KOPT-K1 (cell line): ENCODE results near the gene FUT8.

Source experiments
- H3K27ac ChIP-seq: fragments of 200-600 bp; sonication (generic); 2 replicates; pipeline ENCODE4 v1.5.1; 2016; ENCODE audit warnings: antibody characterized with exemption, mild to moderate bottlenecking, low read depth, low read length; ENCODE audit not compliant: poor library complexity, severe bottlenecking
- H3K36me3 ChIP-seq: fragments of 200-600 bp; sonication (generic); 2 replicates; pipeline ENCODE4 v1.5.1; 2017; ENCODE audit warnings: antibody characterized with exemption, mild to moderate bottlenecking, low read length, moderate library complexity; ENCODE audit not compliant: insufficient read depth
- H3K9me3 ChIP-seq: fragments of 200-600 bp; sonication (generic); 2 replicates; pipeline ENCODE4 v1.5.1; 2017; ENCODE audit warnings: antibody characterized with exemption, low read length, mild to moderate bottlenecking; ENCODE audit not compliant: insufficient read depth, poor library complexity, severe bottlenecking

FUT8 gene

GRCh38 chr14:65483647-65484046 lies 71.1 kb downstream of the FUT8 start:
- H3K27ac ChIP-seq = no peak overlapping the region

DNA sequence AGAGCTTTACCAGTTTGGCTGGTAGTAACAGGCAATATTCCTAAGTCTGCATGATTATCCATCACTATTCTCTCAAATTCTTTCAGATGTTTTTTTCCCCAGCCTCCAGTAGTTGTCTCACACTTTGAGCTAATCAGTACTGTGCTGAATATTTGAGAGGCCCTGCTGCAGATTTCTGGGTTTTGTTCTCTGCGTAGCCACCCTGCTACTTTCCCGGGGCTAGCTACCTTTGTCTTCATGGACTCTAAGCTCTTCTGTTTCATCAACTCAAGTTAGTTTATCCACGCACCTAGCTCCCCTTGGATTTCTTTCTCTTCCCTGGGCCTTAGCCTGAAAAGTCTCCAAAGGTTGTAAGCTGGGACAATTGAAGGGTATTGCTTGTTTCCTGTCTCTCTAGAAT lies 73.0 kb downstream of the FUT8 start:
- peaks cover 10% of the 10 kb centered on the region; the same call in 1 of the 2 replicates for H3K36me3 ChIP-seq
- no peak overlapping the region for H3K27ac ChIP-seq
- no peaks in the 10 kb centered on the region for H3K9me3 ChIP-seq

More at GRCh38 chr14:65483647-65484046, 71.1 kb downstream of the FUT8 start:
- no peaks in the 10 kb centered on the region for H3K9me3 ChIP-seq
- H3K36me3 ChIP-seq = peaks cover 20% of the 10 kb centered on the region

GRCh38 chr14:65486863-65487262 lies 74.3 kb downstream of the FUT8 start:
- H3K27ac ChIP-seq = no peak overlapping the region
- no peaks in the 10 kb centered on the region for H3K9me3 ChIP-seq
- H3K36me3 ChIP-seq = peaks cover 17% of the 10 kb centered on the region; the same call in 1 of the 2 replicates

DNA sequence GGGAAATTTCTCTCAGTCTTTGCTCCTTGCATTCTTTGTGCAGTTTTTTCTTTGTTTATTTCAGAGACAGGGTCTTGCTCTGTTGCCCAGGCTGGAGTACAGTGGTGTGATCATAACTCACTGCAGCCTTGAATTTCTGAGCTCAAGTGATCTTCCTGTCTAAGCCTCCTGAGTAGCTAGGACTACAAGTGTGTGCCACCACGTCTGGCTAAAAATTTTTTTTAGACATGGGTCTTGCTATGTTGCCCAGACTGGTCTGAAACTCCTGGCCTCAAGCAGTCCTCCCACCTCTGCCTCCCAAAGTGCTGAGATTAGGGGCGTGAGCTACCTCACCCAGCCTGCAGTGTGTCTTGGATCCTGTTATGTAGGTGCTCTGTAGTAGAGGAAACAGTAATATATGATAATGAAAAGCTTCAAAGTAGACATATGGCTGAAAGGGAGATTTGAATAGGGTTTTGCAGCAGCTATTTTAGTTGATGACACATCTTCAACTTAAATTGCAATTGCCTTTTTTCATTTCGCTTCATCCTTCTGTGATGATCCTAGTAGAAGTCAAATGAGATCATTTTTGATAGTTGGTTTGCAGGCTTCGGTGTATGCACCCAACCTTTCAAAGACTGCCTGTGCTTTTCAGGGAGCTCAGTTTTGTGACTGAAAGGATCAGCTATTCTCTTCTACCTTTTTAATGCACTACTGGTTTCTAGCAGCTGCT lies 75.4 kb downstream of the FUT8 start:
- Histone ChIP-seq H3K9me3 (peaks cover 3% of the 10 kb centered on the region), H3K27ac (no peak overlapping the region), H3K36me3 (peaks cover 20% of the 10 kb centered on the region)

GRCh38 chr14:65491274-65491673 lies 78.7 kb downstream of the FUT8 start:
- Histone ChIP-seq H3K36me3 (peaks cover 34% of the 10 kb centered on the region), H3K9me3 (peaks cover 21% of the 10 kb centered on the region), H3K27ac (no peak overlapping the region)

DNA sequence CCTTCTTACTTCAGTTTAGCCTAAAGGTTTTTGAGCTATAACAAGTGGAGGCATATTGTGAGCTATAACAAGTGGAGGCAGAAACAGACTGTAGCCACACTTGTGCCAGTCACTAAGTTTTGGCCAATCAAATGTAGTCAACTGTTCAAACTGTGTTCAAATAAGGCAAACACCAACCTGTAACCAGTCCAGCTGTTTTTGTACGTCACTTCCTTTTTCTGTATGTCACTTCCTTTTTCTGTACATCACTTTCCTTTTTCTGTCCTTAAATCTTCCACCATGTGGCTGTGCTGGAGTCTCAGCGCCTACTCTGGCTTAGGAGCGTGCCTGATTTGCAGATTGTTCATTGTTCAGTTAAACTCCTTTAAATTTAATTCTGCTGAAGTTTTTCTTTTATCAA lies 79.7 kb downstream of the FUT8 start:
- H3K36me3 ChIP-seq = peaks cover 39% of the 10 kb centered on the region
- peaks cover 28% of the 10 kb centered on the region for H3K9me3 ChIP-seq
- H3K27ac ChIP-seq = no peak overlapping the region

DNA sequence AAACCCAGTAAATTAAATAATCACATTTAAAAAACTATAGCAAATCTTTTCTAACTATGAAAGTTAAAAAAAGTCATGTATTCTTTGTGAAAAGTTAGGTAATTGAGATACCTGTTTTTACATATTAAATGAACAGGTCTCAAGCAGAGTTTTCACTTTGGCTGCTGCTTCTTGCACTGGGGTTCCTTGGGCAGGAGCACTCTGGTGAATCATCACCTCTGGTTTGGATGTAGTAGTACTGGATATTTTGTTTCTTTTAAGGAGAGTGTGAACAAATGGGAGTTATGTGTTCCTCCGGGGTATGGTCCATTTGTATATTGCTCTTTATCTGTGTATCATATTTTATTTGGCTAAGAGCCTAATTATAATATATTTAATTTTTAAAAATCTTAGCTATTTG lies 82.7 kb downstream of the FUT8 start:
- H3K9me3 ChIP-seq = peaks cover 28% of the 10 kb centered on the region
- H3K36me3 ChIP-seq = peaks cover 39% of the 10 kb centered on the region
- no peak overlapping the region for H3K27ac ChIP-seq

DNA sequence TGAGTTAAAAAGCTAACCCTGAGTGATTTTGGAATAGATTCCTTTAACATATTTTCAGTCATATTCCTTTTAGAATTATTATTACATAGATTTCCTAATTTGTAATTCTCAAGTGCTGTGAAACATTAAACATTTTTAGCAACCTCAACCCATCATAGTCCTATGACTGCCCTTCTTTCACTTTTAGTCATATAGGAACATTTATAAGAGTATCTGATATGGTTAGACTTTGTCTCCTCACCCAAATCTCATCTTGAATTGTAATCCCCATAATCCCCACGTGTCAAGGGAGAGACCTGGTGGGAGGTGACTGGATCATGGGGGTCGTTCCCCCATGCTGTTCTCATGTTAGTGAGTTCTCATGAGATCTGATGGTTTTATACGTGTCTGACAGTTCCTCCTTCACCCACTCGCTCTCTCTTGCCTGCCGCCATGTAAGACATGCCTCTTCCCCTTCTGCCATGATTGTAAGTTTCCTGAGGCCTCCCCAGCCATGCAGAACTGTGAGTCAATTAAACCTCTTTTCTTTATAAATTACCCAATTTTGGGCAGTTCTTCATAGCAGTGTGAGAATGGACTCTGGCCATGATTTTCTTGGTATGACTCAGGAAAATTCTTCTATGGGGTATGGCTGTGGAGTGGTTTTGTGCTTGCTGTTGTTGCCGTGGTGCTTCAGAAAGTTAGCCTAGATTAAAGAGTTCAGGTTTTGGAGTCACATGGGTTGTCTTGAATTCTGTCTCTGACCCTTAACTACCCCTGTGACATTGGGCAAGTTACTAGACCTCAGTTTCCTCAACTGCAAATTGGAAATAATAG lies 83.9 kb downstream of the FUT8 start:
- Histone ChIP-seq H3K36me3 (peaks cover 35% of the 10 kb centered on the region), H3K27ac (no peak overlapping the region), H3K9me3 (peaks cover 28% of the 10 kb centered on the region)

GRCh38 chr14:65499138-65499537 lies 86.6 kb downstream of the FUT8 start:
- peaks cover 24% of the 10 kb centered on the region for H3K9me3 ChIP-seq
- no peak overlapping the region for H3K27ac ChIP-seq
- peaks cover 21% of the 10 kb centered on the region for H3K36me3 ChIP-seq

DNA sequence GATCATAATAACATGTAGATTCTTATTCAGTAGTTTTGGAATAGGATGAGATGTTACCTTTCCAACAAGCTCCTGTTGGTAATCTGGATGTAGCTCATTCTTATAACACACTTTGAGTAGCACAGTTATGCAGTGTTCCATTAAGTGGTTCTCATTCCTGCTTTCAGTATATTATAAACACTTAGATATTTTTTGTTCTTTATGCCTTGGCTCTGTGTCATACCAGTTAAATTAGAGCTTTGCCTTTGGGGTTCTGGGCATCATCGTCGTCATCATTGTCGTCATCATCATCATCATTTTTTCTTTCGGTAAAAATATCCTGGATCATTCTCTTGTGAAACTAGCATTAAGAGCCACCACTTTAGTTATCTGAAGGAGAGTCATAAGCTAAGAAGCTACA lies 87.5 kb downstream of the FUT8 start:
- H3K36me3 ChIP-seq = peaks cover 13% of the 10 kb centered on the region; the same call in 1 of the 2 replicates
- H3K27ac ChIP-seq = no peak overlapping the region
- H3K9me3 ChIP-seq = peaks cover 18% of the 10 kb centered on the region

DNA sequence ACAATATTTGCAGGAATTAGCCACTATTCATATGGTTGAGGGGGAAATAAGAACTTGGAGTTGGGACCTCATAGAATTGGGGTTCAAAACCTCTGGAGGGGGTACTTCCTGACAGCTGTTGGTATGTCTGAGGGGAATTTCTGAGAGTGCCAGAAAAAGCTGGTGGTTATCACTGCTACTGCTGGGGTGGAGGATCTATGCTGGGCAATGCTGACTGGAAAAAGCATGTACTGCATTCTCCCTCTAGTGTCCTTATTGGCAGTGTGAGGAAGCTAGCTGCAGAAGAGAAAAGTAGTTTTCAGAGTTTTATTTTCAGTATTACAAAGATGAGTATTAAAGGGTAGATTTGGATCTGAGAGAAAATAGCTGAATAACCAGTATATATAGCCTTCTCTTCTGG lies 88.8 kb downstream of the FUT8 start:
- Histone ChIP-seq H3K27ac (no peak overlapping the region), H3K9me3 (peaks cover 6% of the 10 kb centered on the region), H3K36me3 (peaks cover 4% of the 10 kb centered on the region)

GRCh38 chr14:65502676-65503124 lies 90.2 kb downstream of the FUT8 start:
- Histone ChIP-seq H3K36me3 (peaks cover 12% of the 10 kb centered on the region), H3K9me3 (peaks cover 13% of the 10 kb centered on the region), H3K27ac (no peak overlapping the region)

- H3K36me3 ChIP-seq = peaks cover 14% of the 10 kb centered on the region
- no peak overlapping the region for H3K27ac ChIP-seq
- H3K9me3 ChIP-seq = peaks cover 23% of the 10 kb centered on the region
Observed at GRCh38 chr14:65503771-65504170, 91.2 kb downstream of the FUT8 start.

DNA sequence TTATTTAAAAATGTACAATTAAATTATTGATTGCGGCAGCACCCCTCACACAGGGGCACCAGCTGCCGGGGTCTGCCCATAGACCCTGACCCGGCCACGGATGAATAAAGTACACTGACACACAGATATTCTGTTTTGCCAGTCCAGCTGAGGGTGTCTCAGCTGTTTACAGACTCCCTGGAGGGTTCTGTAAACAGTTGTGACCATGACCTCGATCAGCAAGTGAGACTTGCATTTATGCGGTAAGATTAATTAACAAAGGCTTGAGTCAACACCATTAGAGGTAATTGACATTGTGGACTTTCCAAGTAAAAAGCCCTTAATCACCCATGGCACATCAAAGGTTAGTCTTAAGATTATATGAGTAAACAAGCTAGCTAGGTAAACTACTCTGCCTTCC lies 94.3 kb downstream of the FUT8 start:
- Histone ChIP-seq H3K27ac (no peak overlapping the region), H3K9me3 (peaks cover 34% of the 10 kb centered on the region), H3K36me3 (peaks cover 17% of the 10 kb centered on the region)

GRCh38 chr14:65509842-65510241 lies 97.3 kb downstream of the FUT8 start:
- Histone ChIP-seq H3K36me3 (peaks cover 23% of the 10 kb centered on the region), H3K9me3 (peaks cover 36% of the 10 kb centered on the region), H3K27ac (no peak overlapping the region)
